ENCODE results near the gene IFITM5. TPM values are rescaled to one million over a fixed set of nuclear protein-coding genes. Genes with fewer than 3 reads are reported as not detected.
A peak's percentile ranks its signal among the peaks of the same experiment; 100 is the strongest.
"Not testable (repeated sequence)": the region's sequence is repeated elsewhere in the genome, so short reads cannot be mapped to it uniquely, and the experiment has no call there.

Gene IFITM5
- total and polyA plus RNA-seq, 9 of the 15 experiments (the other 6 are each of a cell fraction or from before 2014, with no cell fraction given) = 0.19 TPM; not detected in 8

GRCh38 chr11:317668-318404 is 18.5 kb upstream of the IFITM5 start:
- H3K9me1 ChIP-seq (ENCODE audit: control insufficient read depth, insufficient read depth, low read length); FAIRE-seq; H3K27me3 ChIP-seq (ENCODE audit: control insufficient read depth in 2 of 2, insufficient read depth in 2 of 2, low read length in 2 of 2); in situ Hi-C loops (cut with MboI); CTCF ChIA-PET (ENCODE audit: low intra/inter-chr PET ratio); H2AFZ ChIP-seq (ENCODE audit: low read depth, low read length); BruUV-seq (replicated peaks); H4K20me1 ChIP-seq (replicated peaks; ENCODE audit: control insufficient read depth, insufficient read depth, low read length); ATAC-seq; H3K9me3 ChIP-seq (replicated peaks; ENCODE audit: control insufficient read depth, insufficient read depth, low read depth, low read length): not testable (repeated sequence)
- TF ChIP-seq NONO (IDR thresholded peaks at IDR 0.05; ENCODE audit: low read depth in 2 of 2, low read length in 1 of 2) = 0 out of 4 replicates have a peak, but pooled peaks of 1 of the 2 experiments have one; percentile 10
- peak; percentile 62; the same call in 1 of the 2 replicates for TF ChIP-seq SUPT5H (IDR thresholded peaks at IDR 0.05)
- peak; percentile 70 for TF ChIP-seq POLR2A (conservative IDR thresholded peaks at IDR 0.05)
- TF ChIP-seq ERF (CRISPR knock-in tag; IDR thresholded peaks at IDR 0.05) = 0 out of 2 replicates have a peak, but pooled peaks have one; percentile 31
- peak overlapping the region; percentile 69; the same call in 1 of the 2 replicates for H3K4me3 ChIP-seq
- peaks cover 71% of the 10 kb centered on the region for H3K79me2 ChIP-seq (ENCODE audit: control insufficient read depth, insufficient read depth, low read length)
- H3K4me2 ChIP-seq (ENCODE audit: insufficient read depth, low read length) = peak overlapping the region; percentile 95
- intact Hi-C loops (cut with micrococcal nuclease) = loop anchor here (2.0 kb wide), 1 partner anchor 37 kb away; no protein-coding TSS in a partner anchor
- peak overlapping the region; percentile 82 to 89; a peak in 3 of 4 replicates for H3K9ac ChIP-seq (ENCODE audit: insufficient read depth in 1 of 2, low read depth in 2 of 2, low read length in 2 of 2)
- POLR2A ChIA-PET = interaction anchor here (0.5 to 2.0 kb wide), 11 partner anchors 9 to 293 kb away, joined by 3 to 10 read pairs (median 4); partner anchors contain the start of genes BET1L, IFITM2 and RIC8A
- WGBS (ENCODE audit: insufficient coverage, low coverage, missing lambda C conversion rate) = 26% methylated on average over 6 of the region's 30 CpGs
- H3K27ac ChIP-seq (ENCODE audit: extremely low read depth, low read depth, low read length) = peak overlapping the region; percentile 87
- peaks cover 29% of the 10 kb centered on the region; the same call in 1 of the 3 replicates for H3K36me3 ChIP-seq (ENCODE audit: control insufficient read depth, insufficient read depth, low read length)
- H3K4me1 ChIP-seq (replicated peaks in 1 of 2; ENCODE audit: control insufficient read depth in 2 of 2, insufficient read depth in 2 of 2, low read length in 2 of 2) = peaks cover 14 to 47% of the 10 kb centered on the region in 2 experiments
- DNase-seq (ENCODE audit: extremely low read depth in 1 of 4, low spot score in 3 of 4) = peak in 1 of 4 experiments; percentile 47

Measured in K562 (cell line).